SK-N-SH (cell line): ENCODE results near the gene AGAP1.

Experiments
- CTCF ChIP-seq: fragments of 200-600 bp; sonication (generic); IDR thresholded peaks from 2 replicates; pipeline ENCODE4 v1.6.1; 2017; ENCODE audit warnings: antibody characterized with exemption, mild to moderate bottlenecking, moderate library complexity
- FOXM1 ChIP-seq: IDR thresholded peaks from 2 replicates; pipeline ENCODE4 v1.4.0; 2012; ENCODE audit warnings: low read depth, mild to moderate bottlenecking
- JUND ChIP-seq: IDR thresholded peaks from 2 replicates; pipeline ENCODE4 v1.4.0; 2012
- POLR2AphosphoS5 ChIP-seq: IDR thresholded peaks from 2 replicates; pipeline ENCODE4 v1.6.1; 2012; ENCODE audit warnings: low read depth, low read length
- RFX5 ChIP-seq: IDR thresholded peaks from 2 replicates; pipeline ENCODE4 v1.6.1; 2012; ENCODE audit warnings: mild to moderate bottlenecking, improper control_type of control experiment, low read length
- YY1 ChIP-seq: IDR thresholded peaks from 2 replicates; pipeline ENCODE4 v1.4.0; 2012; ENCODE audit warnings: low read depth, mild to moderate bottlenecking
- TF ChIP-seq, protein P1 (sequence below): IDR thresholded peaks from 2 replicates; pipeline ENCODE4 v1.4.0; 2012; ENCODE audit warnings: low read depth

DNA sequence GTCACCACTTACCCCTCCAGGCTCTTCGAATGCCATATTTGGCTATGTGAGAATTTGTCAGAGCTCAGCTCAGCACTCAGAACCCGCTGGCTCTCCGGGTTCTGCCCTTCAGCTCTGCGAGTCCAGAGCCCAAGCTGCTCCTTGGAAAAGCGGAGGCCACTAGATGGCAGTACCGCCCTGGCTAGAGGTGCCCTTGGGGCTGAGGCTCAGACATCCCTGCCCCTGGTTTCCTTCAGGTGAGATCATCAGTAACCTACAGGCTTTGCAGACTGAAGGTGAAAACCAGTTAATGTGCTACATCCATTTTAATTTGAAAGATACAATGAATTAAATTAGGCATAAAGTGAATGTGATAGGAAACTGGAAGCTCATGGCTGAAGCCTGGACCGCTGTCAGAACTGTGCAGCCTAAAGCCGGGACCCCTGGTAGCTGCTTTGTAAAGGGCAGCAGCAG is 285.6 kb downstream of the AGAP1 start:
- TF ChIP-seq, protein P1, sequence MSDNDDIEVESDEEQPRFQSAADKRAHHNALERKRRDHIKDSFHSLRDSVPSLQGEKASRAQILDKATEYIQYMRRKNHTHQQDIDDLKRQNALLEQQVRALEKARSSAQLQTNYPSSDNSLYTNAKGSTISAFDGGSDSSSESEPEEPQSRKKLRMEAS, result no peak
- TF ChIP-seq CTCF, result peak; percentile 95
- no peak for TF ChIP-seq FOXM1
- TF ChIP-seq YY1, result no peak
- TF ChIP-seq RFX5, result no peak
- TF ChIP-seq JUND, result no peak
- TF ChIP-seq POLR2AphosphoS5, result no peak
